ENCODE data around the gene SLC16A13.
"Not testable (repeated sequence)": the region's sequence is repeated elsewhere in the genome, so short reads cannot be mapped to it uniquely, and the experiment has no call there.

Gene SLC16A13

DNA sequence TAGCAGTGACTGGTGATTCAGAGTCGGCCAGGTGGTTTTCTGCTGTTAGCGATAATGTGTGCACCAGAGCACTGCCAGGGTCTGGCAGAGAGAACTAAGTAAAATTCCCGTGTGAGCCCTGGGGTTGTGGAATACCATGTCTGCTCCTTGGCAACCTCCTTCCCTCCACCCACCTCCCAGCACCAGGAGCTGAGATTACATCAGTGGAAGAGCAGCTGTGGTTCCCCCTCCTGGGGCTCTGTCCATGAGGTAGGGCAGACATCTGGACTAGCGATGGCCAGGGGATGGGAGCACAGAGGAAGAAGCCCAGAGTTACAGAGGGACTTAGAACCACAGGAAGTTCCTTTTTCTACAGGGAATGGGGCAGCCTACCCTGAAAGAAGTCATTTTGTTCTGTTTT is 28.4 kb downstream of the SLC16A13 start:
- no peak for DNase-seq (ENCODE audit: low spot score)

DNA sequence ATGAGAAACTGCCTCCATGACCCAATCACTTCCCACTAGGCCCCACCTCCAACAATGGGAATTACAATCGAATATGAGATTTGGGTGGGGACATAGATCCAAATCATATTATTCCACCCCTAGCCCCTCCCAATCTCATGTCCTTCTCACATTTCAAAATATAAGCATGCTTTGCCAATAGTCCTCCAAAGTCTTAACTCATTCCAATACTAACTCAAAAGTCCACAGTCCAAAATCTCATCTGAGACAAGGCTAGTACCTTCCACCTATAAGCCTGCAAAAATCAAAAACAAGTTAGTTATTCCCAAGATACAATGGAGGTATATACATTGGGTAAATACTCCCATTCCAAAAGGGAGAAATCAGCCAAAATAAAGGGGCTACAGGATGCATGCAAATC is 31.4 kb downstream of the SLC16A13 start:
- DNase-seq (ENCODE audit: low spot score): no peak

DNA sequence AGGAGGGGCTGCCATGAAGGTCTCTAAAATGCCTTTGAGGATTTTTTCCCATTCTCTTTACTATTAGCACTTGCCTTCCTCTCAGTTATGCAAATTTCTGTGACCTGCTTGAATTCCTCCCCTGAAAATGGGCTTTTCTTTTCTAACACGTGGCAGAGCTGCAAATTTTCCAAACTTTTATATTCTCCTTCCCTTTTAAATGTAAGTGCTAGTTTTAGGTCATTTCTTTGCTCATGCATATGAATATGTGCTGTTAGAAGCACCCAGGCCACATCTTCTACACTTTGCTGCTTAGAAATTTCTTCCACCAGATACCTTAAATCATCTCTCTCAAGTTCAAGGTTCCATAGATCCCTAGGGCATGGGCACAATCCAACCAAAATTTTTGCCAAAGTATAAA is 32.5 kb downstream of the SLC16A13 start:
- no peak for DNase-seq (ENCODE audit: low spot score)

DNA sequence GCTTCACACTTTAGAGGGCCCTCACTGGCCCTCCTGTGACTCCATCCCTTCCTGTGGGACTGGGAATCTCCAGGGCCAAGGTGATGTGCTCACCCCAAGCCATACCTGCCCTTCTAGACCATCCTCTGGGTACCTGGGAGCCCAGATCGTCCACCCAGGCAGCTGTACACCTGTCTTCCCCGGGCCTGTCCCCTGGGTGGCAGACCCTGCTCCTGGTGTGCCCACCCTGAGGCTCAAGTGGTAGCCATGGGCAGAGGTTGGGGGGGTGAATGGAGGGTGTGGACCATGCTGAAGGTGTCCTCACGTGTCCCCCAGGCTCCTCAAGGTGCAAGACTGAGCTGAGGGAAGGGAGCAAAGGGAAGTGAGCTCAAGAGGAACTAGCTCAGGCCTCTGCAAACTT is 34.9 kb downstream of the SLC16A13 start:
- no peak for DNase-seq (ENCODE audit: low spot score)

DNA sequence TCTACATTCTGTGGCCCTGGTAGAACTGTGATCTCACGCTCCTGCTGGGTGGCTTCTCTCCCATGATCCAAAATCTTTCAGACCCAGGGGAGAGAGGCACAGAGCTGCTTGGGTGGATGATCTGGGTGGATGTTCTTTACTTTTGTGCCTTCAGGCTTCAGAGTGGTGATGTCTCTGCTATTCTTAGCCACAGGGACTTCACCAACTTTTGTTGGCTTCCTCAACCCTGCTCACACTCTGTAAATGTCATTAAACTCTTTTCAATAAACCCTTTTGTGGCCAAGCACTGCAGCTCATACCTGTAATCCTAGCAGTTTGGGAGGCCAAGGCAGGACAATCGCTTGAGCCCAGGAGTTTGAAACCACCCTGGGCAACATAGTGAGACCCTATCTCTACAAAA is 36.6 kb downstream of the SLC16A13 start:
- DNase-seq (ENCODE audit: low spot score): no peak

DNA sequence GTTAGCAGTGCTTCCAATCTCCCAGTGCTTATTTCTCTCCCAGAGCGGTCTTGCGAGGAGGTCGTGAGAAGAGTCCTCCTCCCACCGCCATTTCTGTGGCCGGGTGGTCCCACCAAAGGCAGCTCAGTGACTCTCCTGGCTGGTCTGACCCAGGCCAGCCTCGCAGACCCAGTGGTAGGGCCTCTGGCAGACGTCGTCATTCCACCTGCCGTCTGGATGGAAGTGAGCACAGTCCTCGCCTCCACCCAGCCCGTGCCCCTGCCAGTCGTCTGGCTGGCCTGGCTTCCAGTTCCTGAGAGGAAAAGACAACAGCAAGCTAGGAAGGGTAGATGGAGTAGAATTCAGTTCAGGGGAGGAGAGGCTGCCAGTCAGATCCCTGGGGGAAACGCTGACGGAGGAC is 39.1 kb downstream of the SLC16A13 start:
- no peak for DNase-seq (ENCODE audit: low spot score)

DNA sequence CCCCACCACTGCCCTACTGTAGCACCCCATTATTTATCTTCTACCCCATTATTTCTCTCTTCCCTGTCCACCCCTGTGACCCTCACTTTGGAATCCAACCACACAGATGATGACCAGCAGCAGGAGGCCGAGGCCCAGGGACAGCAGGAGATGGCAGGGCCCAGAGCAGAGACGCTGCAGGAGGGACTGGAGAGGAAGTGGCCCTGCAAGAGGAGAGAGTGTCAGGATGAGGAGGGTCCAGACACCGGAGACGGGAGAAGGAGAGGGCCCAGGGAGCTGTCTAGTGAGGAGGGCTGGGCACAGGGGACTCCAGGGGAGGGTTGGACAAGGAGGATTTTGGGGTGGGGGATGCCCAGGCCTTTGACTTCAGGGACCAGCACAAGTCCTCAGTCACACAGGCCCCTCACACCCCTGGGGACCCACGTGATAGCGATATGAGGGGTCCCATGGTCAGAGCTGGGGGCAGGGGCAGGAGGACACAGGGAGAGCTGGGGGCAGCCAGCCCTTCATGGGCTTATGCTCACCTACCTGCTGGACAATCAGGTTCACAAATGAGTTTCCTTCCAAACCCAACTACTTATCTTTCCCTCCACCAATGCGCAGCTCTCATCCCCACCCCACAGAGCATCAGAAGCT is 42.2 kb downstream of the SLC16A13 start:
- no peak for DNase-seq (ENCODE audit: low spot score)

DNA sequence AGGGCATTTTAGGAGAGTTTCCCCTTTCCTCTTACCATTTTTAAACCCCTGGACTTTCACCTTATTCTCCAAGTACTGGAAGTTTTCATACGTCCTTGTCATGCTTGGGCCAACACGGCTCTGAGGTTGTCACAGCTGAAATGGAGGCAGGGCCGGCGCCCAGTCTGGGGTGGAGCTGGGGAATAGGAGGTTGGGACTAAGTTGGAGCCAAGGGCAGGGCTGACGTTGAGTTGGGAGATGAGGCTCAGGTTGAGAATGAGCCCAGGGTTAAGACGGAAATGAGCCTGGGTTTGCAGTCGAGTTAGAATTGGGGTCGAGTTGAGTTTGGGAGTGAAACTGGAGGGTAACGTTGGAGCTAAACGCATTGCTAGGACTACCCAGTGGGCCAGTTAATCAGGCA is 42.9 kb downstream of the SLC16A13 start:
- DNase-seq (ENCODE audit: low spot score): no peak

DNA sequence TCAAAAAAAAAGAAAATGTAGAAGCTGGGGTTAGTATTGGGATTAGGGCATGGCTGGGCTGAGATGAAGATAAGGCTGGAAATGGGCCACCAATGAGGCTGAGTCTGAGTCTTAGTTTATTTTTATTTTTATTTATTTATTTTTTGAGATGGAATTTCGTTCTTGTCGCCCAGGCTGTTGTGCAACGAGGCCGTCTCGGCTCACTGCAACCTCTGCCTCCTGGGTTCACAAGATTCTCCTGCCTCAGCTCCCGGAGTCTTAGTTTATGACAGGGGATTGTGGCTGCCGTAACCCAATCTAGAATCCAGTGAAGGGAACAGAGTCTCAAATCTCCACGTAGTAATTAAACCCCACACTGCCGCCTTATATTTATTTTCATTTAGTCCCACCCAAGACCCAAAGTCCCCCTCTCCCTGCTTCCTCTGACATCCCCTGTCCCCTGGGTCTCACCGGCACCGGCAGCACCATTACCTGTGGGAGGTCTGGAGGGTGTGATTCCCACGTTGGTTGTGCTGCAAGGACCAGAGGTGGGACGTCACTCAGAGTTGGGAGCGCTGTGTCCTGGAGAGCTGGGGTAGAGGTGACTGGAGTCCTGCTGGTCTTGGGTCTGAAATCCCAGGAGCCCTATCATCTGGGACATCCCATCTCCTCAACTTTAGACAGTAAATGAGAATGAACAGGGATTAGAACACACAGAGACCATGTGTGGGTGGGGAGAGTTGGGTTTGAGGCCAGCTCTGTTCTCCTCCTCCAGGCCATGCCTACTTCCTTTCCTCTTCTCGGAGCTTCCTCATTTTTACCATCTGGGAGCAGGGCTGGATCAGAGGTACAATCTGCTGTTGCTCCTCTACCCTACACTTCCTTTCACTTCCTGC is 44.0 kb downstream of the SLC16A13 start, which contains the start of gene CLEC10A:
Gene CLEC10A, minus strand, starts transcription at position 671 of the 875 bp plus-strand sequence. CDS start 1,439 bp downstream, outside the sequence.
- DNase-seq (ENCODE audit: low spot score): no peak

DNA sequence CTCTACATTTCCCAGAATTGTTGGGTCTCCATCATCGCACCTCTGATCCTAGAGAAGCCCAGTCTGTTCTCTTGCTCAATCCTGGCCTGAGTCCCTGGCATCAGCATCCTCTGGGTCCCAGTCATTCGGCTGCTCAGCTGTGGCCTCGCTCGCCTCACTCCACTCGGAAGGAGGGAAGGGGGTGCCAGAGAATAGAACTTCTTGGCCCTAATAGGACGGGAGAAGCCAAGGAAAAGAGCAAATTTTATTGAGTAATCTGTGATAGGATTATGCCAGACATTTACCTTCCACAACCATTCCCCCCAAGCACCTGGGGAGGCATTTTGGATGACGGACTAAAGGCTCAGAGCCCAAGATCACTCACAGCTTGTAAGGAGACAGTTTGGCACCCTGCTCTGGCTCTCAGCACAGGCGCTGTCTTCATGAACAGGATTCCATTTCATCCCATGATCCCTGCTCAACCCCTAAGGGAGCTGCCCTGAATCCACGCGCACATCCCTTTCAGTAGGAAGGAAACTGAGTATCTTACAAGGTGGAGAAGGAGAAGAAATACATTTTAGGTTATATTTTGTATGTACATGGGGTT is 44.7 kb downstream of the SLC16A13 start:
- DNase-seq (ENCODE audit: low spot score): no peak

DNA sequence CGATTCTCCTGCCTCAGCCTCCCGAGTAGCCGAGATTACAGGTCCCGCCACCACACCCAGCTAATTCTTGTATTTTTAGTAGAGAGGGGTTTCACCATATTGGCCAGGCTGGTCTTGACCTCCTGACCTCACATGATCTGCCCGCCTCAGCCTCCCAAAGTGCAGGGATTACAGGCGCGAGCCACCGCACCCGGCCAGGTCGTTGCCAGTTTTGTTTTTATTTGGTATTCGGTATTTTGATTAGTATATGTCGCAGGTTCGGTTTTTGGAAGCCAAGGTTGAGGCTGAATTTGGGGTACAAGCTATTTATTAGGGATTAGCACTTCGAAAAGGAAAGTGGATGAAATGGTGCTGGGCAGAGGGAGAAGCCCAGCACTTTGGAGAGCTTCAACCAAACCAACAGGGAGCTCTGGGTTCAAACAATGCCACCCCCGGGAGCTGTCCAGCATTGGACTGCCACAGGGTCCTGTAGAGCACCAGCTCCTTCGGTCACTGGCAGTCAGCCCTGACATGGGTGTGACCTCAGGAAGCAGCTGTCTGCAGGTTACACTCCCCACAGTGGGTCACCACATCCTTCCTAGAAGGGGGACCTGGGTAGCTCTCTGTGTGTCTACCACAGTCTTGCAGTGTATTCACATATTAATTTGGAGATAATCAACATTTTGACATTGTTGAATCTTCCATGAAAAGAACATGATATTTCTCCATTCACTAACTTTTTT is 45.7 kb downstream of the SLC16A13 start:
- no peak for DNase-seq (ENCODE audit: low spot score)

DNA sequence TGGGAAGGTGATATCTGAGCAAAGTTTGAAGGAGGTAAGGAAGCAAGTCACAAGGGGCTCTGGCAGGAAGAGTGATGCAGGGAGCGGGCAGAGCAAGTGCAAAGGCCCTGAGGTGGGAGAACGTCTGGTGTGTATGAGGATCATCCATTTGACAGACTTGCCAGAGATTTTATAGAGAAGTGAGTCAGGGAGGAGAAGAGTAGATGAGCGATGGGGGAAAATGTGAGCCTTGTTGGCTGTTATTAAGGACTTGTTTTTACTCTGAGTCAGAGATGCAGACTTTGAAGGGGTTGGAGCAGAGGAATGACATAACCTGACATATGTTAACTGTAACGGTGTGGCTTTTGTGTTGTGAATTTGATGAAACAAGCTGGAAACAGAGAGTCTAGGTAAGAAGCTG is 47.8 kb downstream of the SLC16A13 start:
- no peak for DNase-seq (ENCODE audit: low spot score)

DNA sequence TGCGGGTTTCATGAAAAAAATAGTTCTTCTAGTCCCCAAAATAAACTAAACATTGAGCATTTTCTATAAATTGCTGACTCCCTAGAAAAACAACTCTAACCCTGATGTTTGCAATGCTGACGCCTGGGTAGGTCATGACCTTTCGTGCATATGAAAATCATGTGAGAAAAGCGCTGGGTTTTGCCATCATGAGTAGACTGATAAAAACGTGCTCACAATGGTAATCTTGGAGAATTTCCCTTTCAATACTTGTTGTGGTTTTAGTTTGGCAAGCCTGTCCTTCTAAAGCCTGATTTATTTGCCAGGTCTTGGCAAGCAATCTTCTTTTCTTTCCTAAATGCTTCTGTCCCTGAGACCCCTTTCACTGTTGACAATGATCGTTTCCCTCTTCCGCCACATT is 48.3 kb downstream of the SLC16A13 start:
- no peak for DNase-seq (ENCODE audit: low spot score)

DNA sequence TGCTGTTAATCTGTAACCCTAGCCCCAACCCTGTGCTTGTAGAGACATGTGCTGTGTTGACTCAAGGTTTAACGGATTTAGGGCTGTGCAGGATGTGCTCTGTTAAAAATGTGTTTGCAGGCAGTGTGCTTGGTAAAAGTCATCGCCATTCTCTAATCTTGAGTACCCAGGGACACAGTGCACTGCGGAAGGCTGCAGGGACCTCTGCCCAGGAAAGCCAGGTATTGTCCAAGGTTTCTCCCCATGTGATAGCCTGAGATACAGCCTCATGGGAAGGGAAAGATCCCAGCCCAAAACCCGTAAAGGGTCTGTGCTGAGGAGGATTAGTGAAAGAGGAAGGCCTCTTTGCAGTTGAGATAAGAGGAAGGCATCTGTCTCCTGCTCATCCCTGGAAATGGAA is 52.6 kb downstream of the SLC16A13 start:
- not testable (repeated sequence) for DNase-seq (ENCODE audit: low spot score)

DNA sequence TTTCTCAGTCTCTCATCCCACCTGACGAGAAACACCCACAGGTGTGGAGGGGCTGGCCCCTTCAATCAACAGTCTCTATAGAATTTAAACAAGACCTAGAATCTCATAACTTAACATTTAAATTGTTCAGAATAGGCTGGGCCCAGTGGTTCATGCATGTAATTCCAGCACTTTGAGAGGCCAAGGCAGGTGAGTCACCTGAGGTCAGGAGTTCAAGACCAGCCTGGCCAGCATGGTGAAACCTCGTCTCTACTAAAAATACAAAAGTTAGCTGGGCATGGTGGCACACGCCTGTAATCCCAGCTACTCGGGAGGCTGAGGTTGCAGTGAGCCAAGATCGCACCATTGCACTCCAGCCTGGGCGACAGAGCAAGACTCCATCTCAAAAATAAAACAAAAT is 53.8 kb downstream of the SLC16A13 start:
- DNase-seq (ENCODE audit: low spot score): not testable (repeated sequence)

All from activated CD4-positive, alpha-beta T cell treated with anti-CD3 and anti-CD28 coated beads, Interleukin-2, Interleukin-4, amounts not matched to agents 100 ng/mL and 50 ng/mL, durations not matched to agents 16 hours and 8 hours (primary cell).